Mesenchymal stem cell (in vitro differentiated cells and primary cell): ENCODE measurements around the gene C1QL2.
A peak's percentile ranks its signal among the peaks of the same experiment; 100 is the strongest.

Experiments used
- DNase-seq: peaks from one replicate; pipeline ENCODE4 v3.0.0-alpha.2; 2013
- H2AFZ ChIP-seq: one replicate; pipeline ENCODE4 v1.6.1; 2013; ENCODE audit warnings: low read depth, mild to moderate bottlenecking, control low read depth, inconsistent platforms, low read length, moderate library complexity
- H2AK5ac ChIP-seq: 2 replicates; pipeline ENCODE4 v1.6.1; 2013; ENCODE audit warnings: low read length, moderate library complexity, mild to moderate bottlenecking, inconsistent platforms; ENCODE audit not compliant: severe bottlenecking
- H2BK120ac ChIP-seq: one replicate; pipeline ENCODE4 v1.6.1; 2013; ENCODE audit warnings: low read depth, mild to moderate bottlenecking, inconsistent platforms, low read length, moderate library complexity
- H2BK12ac ChIP-seq, 2 experiments: one replicate each; pipeline ENCODE4 v1.6.1; 2013; ENCODE audit warnings: inconsistent platforms in 2 of 2, low read length in 2 of 2, mild to moderate bottlenecking in 2 of 2, moderate library complexity in 2 of 2, control low read depth in 1 of 2
- H2BK15ac ChIP-seq: one replicate; pipeline ENCODE4 v1.6.1; 2013; ENCODE audit warnings: mild to moderate bottlenecking, low read depth, inconsistent platforms; ENCODE audit not compliant: poor library complexity, severe bottlenecking
- H2BK5ac ChIP-seq: 2 replicates; pipeline ENCODE4 v1.6.1; 2013; ENCODE audit warnings: low read depth, mild to moderate bottlenecking, low read length, control low read depth, inconsistent platforms; ENCODE audit not compliant: poor library complexity, severe bottlenecking
- H3K14ac ChIP-seq, 2 experiments: one replicate each; pipeline ENCODE4 v1.6.1; 2013; ENCODE audit warnings: inconsistent platforms in 2 of 2, low read length in 2 of 2, control low read depth in 1 of 2, mild to moderate bottlenecking in 1 of 2, moderate library complexity in 1 of 2
- H3K18ac ChIP-seq, 2 experiments: one replicate each; pipeline ENCODE4 v1.6.1; 2013; ENCODE audit warnings: inconsistent platforms in 2 of 2, low read length in 2 of 2, control low read depth in 1 of 2, low read depth in 1 of 2, mild to moderate bottlenecking in 1 of 2
- H3K23ac ChIP-seq, 2 experiments: one replicate each; pipeline ENCODE4 v1.6.1; 2013; ENCODE audit warnings: inconsistent platforms in 2 of 2, low read length in 2 of 2, mild to moderate bottlenecking in 2 of 2, moderate library complexity in 2 of 2, control low read depth in 1 of 2
- H3K27ac ChIP-seq: 2 replicates; pipeline ENCODE4 v1.5.1; 2013; ENCODE audit warnings: mild to moderate bottlenecking, moderate library complexity, low read length, control low read depth, inconsistent platforms; ENCODE audit not compliant: poor library complexity, severe bottlenecking
- H3K27me3 ChIP-seq, 2 experiments: 2 replicates each; pipeline versions ENCODE4 v1.6.1 to v1.7.0; 2013; ENCODE audit warnings: low read length in 2 of 2, mild to moderate bottlenecking in 2 of 2, moderate library complexity in 2 of 2, control low read depth in 1 of 2, inconsistent platforms in 1 of 2; ENCODE audit not compliant: control insufficient read depth in 1 of 2, insufficient read depth in 1 of 2
- H3K36me3 ChIP-seq, 2 experiments: 2 replicates each; pipeline versions ENCODE4 v1.6.1 to v1.7.0; 2013; ENCODE audit warnings: low read length in 2 of 2, control low read depth in 1 of 2, inconsistent platforms in 1 of 2, low read depth in 1 of 2, mild to moderate bottlenecking in 1 of 2; ENCODE audit not compliant: insufficient read depth in 2 of 2, control insufficient read depth in 1 of 2
- H3K4ac ChIP-seq, 2 experiments: one replicate each; pipeline ENCODE4 v1.6.1; 2013; ENCODE audit warnings: inconsistent platforms in 2 of 2, low read length in 2 of 2, mild to moderate bottlenecking in 2 of 2, moderate library complexity in 2 of 2, control low read depth in 1 of 2, low read depth in 1 of 2
- H3K4me1 ChIP-seq: 2 replicates; pipeline ENCODE4 v1.6.1; 2013; ENCODE audit warnings: low read depth, low read length, control low read depth; ENCODE audit not compliant: control insufficient read depth, insufficient read depth
- H3K4me2 ChIP-seq: 2 replicates; pipeline ENCODE4 v1.6.1; 2013; ENCODE audit warnings: low read length, mild to moderate bottlenecking, inconsistent platforms; ENCODE audit not compliant: poor library complexity, severe bottlenecking
- H3K4me3 ChIP-seq, 2 experiments: 2 replicates each; pipeline versions ENCODE4 v1.5.1 to v1.7.0; 2013; ENCODE audit warnings: low read length in 2 of 2, mild to moderate bottlenecking in 2 of 2, control low read depth in 1 of 2, low read depth in 1 of 2; ENCODE audit not compliant: insufficient read depth in 1 of 2
- H3K79me1 ChIP-seq: replicated peaks from 2 replicates; pipeline ENCODE4 v1.6.1; 2013; ENCODE audit warnings: mild to moderate bottlenecking, control low read depth, low read length, inconsistent platforms; ENCODE audit not compliant: poor library complexity, severe bottlenecking
- H3K9ac ChIP-seq: 2 replicates; pipeline ENCODE4 v1.7.0; 2013; ENCODE audit warnings: mild to moderate bottlenecking, low read length, moderate library complexity
- H3K9me3 ChIP-seq: 2 replicates; pipeline ENCODE4 v1.7.0; 2013; ENCODE audit warnings: mild to moderate bottlenecking, low read length; ENCODE audit not compliant: control insufficient read depth
- H4K8ac ChIP-seq: one replicate; pipeline ENCODE4 v1.6.1; 2013; ENCODE audit warnings: inconsistent platforms, mild to moderate bottlenecking, low read length, moderate library complexity
- H4K91ac ChIP-seq: one replicate; pipeline ENCODE4 v1.6.1; 2013; ENCODE audit warnings: mild to moderate bottlenecking, low read length, inconsistent platforms
- WGBS: methylation state at CpG from one replicate; pipeline ENCODE4 v1.1.7; 2013; ENCODE audit warnings: mixed read lengths; 5-methylcytosine and 5-hydroxymethylcytosine counted together

Gene C1QL2

GRCh38 chr2:119119076-119119785, 39.3 kb downstream of the C1QL2 start:
- 78% methylated on average over 5 of the region's 8 CpGs for WGBS
- H3K27ac ChIP-seq = no peak overlapping the region
- no peak overlapping the region for H2BK5ac ChIP-seq
- H3K4me3 ChIP-seq = no peak overlapping the region
- no peak overlapping the region for H4K8ac ChIP-seq
- H3K4me1 ChIP-seq = no peaks in the 10 kb centered on the region
- no peak overlapping the region for H2AFZ ChIP-seq
- no peak overlapping the region for H3K4ac ChIP-seq
- no peak overlapping the region for H2BK15ac ChIP-seq
- H3K9ac ChIP-seq = no peak overlapping the region
- no peak overlapping the region for H4K91ac ChIP-seq
- H3K79me1 ChIP-seq = no peaks in the 10 kb centered on the region
- H3K27me3 ChIP-seq = peaks cover 33 to 82% of the 10 kb centered on the region in 2 experiments
- H2BK12ac ChIP-seq = no peak overlapping the region
- H2BK120ac ChIP-seq = no peak overlapping the region
- H3K4me2 ChIP-seq = no peak overlapping the region
- H3K23ac ChIP-seq = no peak overlapping the region
- no peaks in the 10 kb centered on the region for H3K9me3 ChIP-seq
- H3K36me3 ChIP-seq = no peaks in the 10 kb centered on the region
- no peak overlapping the region for H3K18ac ChIP-seq
- no peak overlapping the region for H2AK5ac ChIP-seq
- DNase-seq = no peak
- no peak overlapping the region for H3K14ac ChIP-seq

GRCh38 chr2:119117891-119118882, 40.4 kb downstream of the C1QL2 start:
- peak overlapping the region in 1 of 2 experiments; percentile 36 for H3K23ac ChIP-seq
- H2BK120ac ChIP-seq = no peak overlapping the region
- H3K4me2 ChIP-seq = no peak overlapping the region
- no peak overlapping the region for H3K27ac ChIP-seq
- H3K36me3 ChIP-seq = no peaks in the 10 kb centered on the region
- H3K79me1 ChIP-seq = no peaks in the 10 kb centered on the region
- WGBS = 77% methylated on average over 8 of the region's 9 CpGs
- H3K18ac ChIP-seq = no peak overlapping the region
- no peak overlapping the region for H3K14ac ChIP-seq
- no peak overlapping the region for H4K8ac ChIP-seq
- no peak overlapping the region for H3K4me3 ChIP-seq
- H3K9me3 ChIP-seq = no peaks in the 10 kb centered on the region
- H3K9ac ChIP-seq = no peak overlapping the region
- no peak overlapping the region for H2BK12ac ChIP-seq
- H2AFZ ChIP-seq = no peak overlapping the region
- H2BK5ac ChIP-seq = no peak overlapping the region
- H3K4me1 ChIP-seq = no peaks in the 10 kb centered on the region
- H2BK15ac ChIP-seq = no peak overlapping the region
- H4K91ac ChIP-seq = no peak overlapping the region
- peaks cover 41 to 83% of the 10 kb centered on the region in 2 experiments for H3K27me3 ChIP-seq
- no peak overlapping the region for H2AK5ac ChIP-seq
- no peak for DNase-seq
- H3K4ac ChIP-seq = no peak overlapping the region

- Histone ChIP-seq H3K14ac (no peak overlapping the region), H3K4me2 (no peak overlapping the region), H3K79me1 (no peaks in the 10 kb centered on the region), H3K23ac (no peak overlapping the region), H3K4ac (no peak overlapping the region), H3K9me3 (no peaks in the 10 kb centered on the region), H3K27ac (no peak overlapping the region), H3K4me3 (no peak overlapping the region), H2BK12ac (no peak overlapping the region), H3K27me3 (peaks cover 49 to 77% of the 10 kb centered on the region in 2 experiments), H3K4me1 (no peaks in the 10 kb centered on the region), H2BK5ac (no peak overlapping the region), H4K8ac (no peak overlapping the region), H2BK120ac (no peak overlapping the region), H2BK15ac (no peak overlapping the region), H3K9ac (no peak overlapping the region), H3K36me3 (no peaks in the 10 kb centered on the region), H2AFZ (no peak overlapping the region), H2AK5ac (no peak overlapping the region), H4K91ac (no peak overlapping the region), H3K18ac (no peak overlapping the region)
- 74% methylated on average over 7 of the region's 7 CpGs for WGBS
- no peak for DNase-seq
Measured at GRCh38 chr2:119117408-119117807, 41.1 kb downstream of the C1QL2 start.
